ENCODE measurements around the gene RAB3IL1.
"Not testable (repeated sequence)": the region's sequence is repeated elsewhere in the genome, so short reads cannot be mapped to it uniquely, and the experiment has no call there.

RAB3IL1 gene

GRCh38 chr11:61917334-61918109 lies at the start of gene RAB3IL1:
TSS of gene RAB3IL1 (minus strand) at chr11:61917566. CDS start at chr11:61917367, 199 bp downstream.
- DNase-seq (ENCODE audit: low read depth in 1 of 2, low spot score in 1 of 2), result no peak

DNA sequence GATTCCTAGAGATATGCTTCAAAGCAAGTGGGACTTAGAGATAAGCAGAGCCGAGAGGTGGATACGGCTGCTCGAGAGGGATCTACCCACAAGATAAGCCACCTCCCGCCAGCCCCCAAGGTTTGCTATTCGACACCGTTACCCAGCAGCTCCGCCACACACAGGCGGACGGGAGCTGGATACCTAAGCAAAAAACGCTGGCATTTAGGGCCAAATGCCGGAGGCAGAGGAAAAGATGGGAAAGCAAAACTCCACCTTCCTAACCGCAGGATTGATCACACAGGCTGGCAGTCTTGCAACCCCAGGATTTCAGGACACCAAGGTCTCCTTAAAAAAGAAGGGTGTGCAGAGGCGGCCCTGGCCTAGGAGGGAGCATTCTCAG lies 49.4 kb upstream of the RAB3IL1 start:
- no peak for DNase-seq (ENCODE audit: low read depth in 1 of 2, low spot score in 1 of 2)

- not testable (repeated sequence) for DNase-seq (ENCODE audit: low read depth in 1 of 2, low spot score in 1 of 2)
Observed at GRCh38 chr11:61964666-61965271, 47.4 kb upstream of the RAB3IL1 start.

- no peak for DNase-seq (ENCODE audit: low read depth in 1 of 2, low spot score in 1 of 2)
Observed at GRCh38 chr11:61964058-61964665, 46.8 kb upstream of the RAB3IL1 start.

DNA sequence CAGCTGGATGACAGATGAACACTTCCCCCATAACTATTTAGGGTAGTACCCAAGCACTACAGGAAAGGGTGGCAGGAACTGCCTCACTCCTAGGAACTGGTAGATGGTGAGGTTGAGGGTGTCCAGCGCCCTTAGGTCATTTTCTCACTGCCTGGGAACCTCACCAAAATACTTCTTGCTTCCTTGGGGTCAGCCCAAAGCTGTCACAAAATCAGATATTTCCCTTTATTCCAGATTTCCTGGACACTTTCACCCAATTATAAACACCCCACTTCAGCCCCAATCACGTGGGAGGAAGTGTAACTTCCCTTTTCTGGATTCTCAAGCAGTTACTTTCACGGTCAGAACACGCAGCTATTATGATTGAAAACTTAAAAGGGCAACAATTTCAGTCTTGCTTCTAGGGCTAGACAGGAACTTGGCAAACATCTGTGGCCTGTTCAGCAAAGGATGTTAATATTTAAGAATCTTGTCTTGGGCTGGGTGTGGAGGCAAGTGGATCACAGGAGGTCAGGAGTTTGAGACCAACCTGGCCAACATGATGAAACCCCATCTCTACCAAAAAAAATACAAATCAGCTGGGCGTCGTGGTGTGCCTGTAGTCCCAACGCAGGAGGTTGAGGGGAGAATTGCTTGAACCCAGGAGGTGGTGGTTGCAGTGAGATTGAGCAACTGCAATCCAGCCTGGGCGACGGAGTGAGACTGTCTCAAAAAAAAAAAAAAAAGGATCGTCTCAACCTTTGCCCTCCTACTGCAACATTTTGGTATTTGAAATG lies 46.1 kb upstream of the RAB3IL1 start:
- no peak for DNase-seq (ENCODE audit: low read depth in 1 of 2, low spot score in 1 of 2)

DNA sequence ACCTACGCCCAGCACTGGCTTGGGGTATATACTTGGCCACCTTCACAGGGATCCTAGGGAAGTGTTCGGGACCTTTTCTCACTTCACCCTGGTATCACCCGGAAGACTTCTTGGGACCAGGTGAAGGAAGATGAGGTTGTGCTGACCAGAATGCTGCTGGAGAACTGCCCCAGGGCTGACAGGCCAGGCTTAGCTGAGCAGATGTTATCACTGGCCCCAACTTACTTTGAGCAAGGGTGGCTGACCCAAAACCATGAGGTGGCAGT lies 45.6 kb upstream of the RAB3IL1 start:
- DNase-seq (ENCODE audit: low read depth in 1 of 2, low spot score in 1 of 2), result no peak

- no peak for DNase-seq (ENCODE audit: low read depth in 1 of 2, low spot score in 1 of 2)
Observed at GRCh38 chr11:61962213-61963015, 45.0 kb upstream of the RAB3IL1 start.

DNA sequence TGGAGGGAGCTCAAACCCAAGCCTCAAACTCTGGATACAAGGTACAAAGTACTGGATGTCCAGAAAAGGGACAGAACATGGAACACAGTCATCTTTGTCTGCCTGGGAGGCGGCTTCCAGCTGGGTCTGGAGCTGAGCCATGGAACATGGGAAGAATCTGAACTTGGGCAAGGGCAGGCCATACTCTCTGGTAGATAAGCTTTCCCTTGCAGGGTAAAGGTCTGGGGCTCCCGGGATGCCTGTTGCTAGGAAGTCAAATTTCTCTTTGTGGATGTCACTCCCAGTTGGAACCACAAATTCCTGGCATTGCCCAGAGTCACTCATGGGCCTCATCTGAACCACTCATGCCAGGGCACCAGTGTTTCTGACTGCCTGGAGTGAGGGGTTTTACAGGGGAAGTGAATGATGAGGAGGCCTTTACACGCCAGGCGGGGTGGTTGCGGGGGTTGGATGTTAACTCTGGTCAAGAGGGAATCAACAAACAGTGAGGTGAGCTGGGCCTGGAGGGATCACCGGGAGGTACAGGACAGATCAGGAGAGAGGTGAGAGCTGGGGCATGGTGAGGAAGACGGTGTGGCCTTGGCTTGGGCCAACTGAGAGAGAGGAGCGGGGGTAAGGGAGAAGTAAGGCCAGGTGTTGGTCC lies 44.3 kb upstream of the RAB3IL1 start:
- no peak for DNase-seq (ENCODE audit: low read depth in 1 of 2, low spot score in 1 of 2)

DNA sequence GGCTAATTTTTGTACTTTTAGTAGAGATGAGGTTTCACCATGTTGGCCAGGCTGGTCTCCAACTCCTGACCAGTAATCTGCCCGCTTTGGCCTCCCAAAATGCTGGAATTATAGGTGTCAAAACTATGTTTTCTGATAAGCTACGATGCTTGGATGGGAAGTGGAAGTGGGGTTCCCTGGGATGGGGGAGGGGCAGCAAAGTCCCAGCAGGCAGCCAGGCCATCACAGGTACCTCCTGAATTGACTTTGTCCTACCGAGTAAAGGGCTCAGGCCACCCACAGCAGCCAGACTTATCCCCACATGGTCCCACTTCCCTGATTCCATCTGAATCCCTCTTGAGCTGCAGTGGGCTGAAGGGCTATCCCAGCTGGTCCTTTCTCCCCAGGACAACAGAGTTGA lies 43.2 kb upstream of the RAB3IL1 start:
- no peak for DNase-seq (ENCODE audit: low read depth in 1 of 2, low spot score in 1 of 2)

DNA sequence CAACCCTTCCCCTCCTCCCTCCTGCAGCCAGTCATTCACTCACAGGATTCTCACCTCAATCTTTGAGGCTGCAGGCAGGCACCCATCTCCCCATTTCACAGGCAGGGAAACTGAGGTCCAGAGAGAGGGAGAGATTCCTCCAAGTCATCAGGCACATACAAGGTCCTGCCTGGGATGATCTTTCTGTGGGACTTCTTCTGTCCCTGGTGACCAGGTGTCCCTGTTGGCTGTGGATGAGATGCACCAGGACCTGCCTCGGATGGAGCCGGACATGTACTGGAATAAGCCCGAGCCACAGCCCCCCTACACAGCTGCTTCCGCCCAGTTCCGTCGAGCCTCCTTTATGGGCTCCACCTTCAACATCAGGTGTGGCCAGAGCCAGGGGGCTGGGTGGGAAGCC lies 42.3 kb upstream of the RAB3IL1 start:
- no peak for DNase-seq (ENCODE audit: low read depth in 1 of 2, low spot score in 1 of 2)

DNA sequence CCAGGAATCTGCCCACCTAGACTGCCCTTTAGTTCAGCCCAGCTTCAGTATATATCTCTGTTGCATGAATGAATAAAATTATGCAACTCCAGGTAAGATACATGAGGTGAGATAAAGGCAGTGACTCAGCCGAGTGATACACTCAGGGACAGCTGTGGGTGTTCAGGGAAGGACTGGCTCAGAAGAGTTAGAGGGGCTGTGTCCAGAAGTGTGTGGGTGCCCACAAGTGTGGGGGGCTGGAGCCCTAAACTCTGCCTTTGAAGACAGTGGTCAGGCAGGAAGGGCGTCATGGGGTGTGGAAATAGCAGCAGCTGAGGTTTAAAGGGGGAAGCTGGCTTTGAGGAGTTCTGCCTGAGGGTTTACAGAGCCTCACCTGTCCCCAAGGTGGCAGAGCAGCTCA lies 41.7 kb upstream of the RAB3IL1 start:
- no peak for DNase-seq (ENCODE audit: low read depth in 1 of 2, low spot score in 1 of 2)

DNA sequence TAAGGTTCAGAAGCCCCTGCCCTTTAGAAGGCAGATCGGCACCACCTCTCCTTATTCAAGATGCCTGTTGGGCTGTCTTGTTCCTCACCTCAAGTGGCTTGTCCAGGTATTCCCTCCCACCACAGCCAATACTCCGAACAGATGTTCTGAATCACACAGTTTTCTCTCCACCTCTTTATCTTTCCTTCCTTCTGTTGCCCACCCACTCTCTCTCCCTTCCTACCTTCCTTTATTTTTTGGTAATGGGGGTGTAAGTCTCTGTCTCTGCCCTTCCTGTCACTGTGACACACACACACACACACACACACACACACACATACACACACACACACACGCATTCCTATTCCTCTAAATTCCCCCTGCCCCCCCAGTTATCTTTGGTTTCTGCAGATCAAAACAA lies 41.2 kb upstream of the RAB3IL1 start:
- DNase-seq (ENCODE audit: low read depth in 1 of 2, low spot score in 1 of 2), result no peak

- no peak for DNase-seq (ENCODE audit: low read depth in 1 of 2, low spot score in 1 of 2)
Observed at GRCh38 chr11:61957021-61957770, 39.8 kb upstream of the RAB3IL1 start.

GRCh38 chr11:61956191-61957020 lies 39.0 kb upstream of the RAB3IL1 start:
- no peak for DNase-seq (ENCODE audit: low read depth in 1 of 2, low spot score in 1 of 2)

- DNase-seq (ENCODE audit: low read depth in 1 of 2, low spot score in 1 of 2), result no peak
Observed at GRCh38 chr11:61955422-61956135, 38.2 kb upstream of the RAB3IL1 start.

DNA sequence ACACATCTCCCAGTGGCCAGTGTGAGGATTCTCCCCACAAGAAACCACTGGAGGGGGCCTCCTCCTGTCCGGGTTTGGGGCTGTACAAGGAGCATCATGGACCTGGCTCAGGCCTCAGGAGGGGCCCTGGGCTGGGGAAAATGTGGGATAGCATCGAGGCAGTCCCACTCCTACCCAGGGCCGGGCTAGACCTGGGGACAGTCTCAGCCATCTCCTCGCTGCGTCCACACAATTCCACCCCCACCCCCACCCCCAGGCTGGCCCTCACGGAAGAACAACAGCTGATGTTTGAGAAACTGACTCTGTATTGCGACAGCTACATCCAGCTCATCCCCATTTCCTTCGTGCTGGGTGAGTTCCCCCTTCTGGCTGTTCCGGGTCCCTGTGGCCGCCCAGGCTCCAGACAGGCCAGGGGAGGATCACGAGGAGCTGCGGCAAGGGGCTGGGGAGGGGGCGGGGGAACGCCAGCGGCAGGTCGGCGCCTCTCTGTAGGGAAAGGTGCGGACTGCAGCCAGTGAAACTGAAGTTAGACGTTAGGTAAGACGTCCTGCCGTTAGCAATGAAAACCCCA lies 37.6 kb upstream of the RAB3IL1 start:
- DNase-seq (ENCODE audit: low read depth in 1 of 2, low spot score in 1 of 2), result no peak

- DNase-seq (ENCODE audit: low read depth in 1 of 2, low spot score in 1 of 2), result no peak
Observed at GRCh38 chr11:61954106-61954850, 36.9 kb upstream of the RAB3IL1 start.

Measured in activated T-helper 1 cell treated with anti-CD3 and anti-CD28 coated beads, Interleukin-2, amount 50 U/mL, for 16 hours (primary cell).